RWPE1 (cell line): ENCODE data around the gene HAO2.

Experiments used
- CTCF ChIA-PET: fragments of 350-600 bp; sonication (Branson Sonifier 250); formaldehyde crosslinking; extraction: SDS; loops from one replicate; lab custom pipeline; 2021; lab: Yijun Ruan, JAX
- POLR2A ChIA-PET: fragments of 400-600 bp; formaldehyde crosslinking; extraction: SDS; loops from one replicate; lab custom pipeline; 2020; ENCODE audit warnings: antibody characterized with exemption; ENCODE audit not compliant: low non-redundant PET; lab: Yijun Ruan, JAX
- DNase-seq: peaks from one replicate; pipeline ENCODE4 v3.0.0; 2012; ENCODE audit warnings: low spot score
- H3K27ac ChIP-seq: fragments of 450-650 bp; 2 replicates; pipeline ENCODE4 v1.5.1; 2017
- CTCF ChIP-seq: fragments of 450-650 bp; conservative IDR thresholded peaks from 2 replicates; pipeline ENCODE4 v1.5.1; 2017; ENCODE audit warnings: low read depth, mild to moderate bottlenecking

HAO2 gene

GRCh38 chr1:119416006-119416640 is 47.5 kb downstream of the HAO2 start:
- POLR2A ChIA-PET = no interaction called here
- CTCF ChIA-PET = interaction anchor here (0.7 kb wide), 1 partner anchor 141 kb away, joined by 5 read pairs; no protein-coding TSS in a partner anchor
- no peak for TF ChIP-seq CTCF
- no peak for DNase-seq
- no peak overlapping the region for H3K27ac ChIP-seq

GRCh38 chr1:119419109-119419508 is 50.5 kb downstream of the HAO2 start:
- POLR2A ChIA-PET = no interaction called here
- no peak overlapping the region for H3K27ac ChIP-seq
- CTCF ChIA-PET = no interaction called here
- no peak for TF ChIP-seq CTCF
- no peak for DNase-seq

GRCh38 chr1:119420638-119421037 is 52.1 kb downstream of the HAO2 start:
- TF ChIP-seq CTCF = no peak
- ChIA-PET POLR2A (no interaction called here), CTCF (no interaction called here)
- DNase-seq = no peak
- H3K27ac ChIP-seq = no peak overlapping the region

GRCh38 chr1:119422631-119423030 is 54.0 kb downstream of the HAO2 start:
- DNase-seq = no peak
- CTCF ChIA-PET = no interaction called here
- POLR2A ChIA-PET = no interaction called here

GRCh38 chr1:119428991-119429390 is 60.4 kb downstream of the HAO2 start:
- no peak for TF ChIP-seq CTCF
- CTCF ChIA-PET = no interaction called here
- H3K27ac ChIP-seq = no peak overlapping the region
- no peak for DNase-seq
- POLR2A ChIA-PET = no interaction called here

More at GRCh38 chr1:119422631-119423030, 54.0 kb downstream of the HAO2 start:
- H3K27ac ChIP-seq = no peak overlapping the region
- no peak for TF ChIP-seq CTCF

- H3K27ac ChIP-seq = no peak overlapping the region
- ChIA-PET CTCF (no interaction called here), POLR2A (no interaction called here)
- DNase-seq = no peak
- TF ChIP-seq CTCF = no peak
These were observed 61.1 kb downstream of the HAO2 start for GRCh38 chr1:119429687-119430086.
